DOHH2 (cell line): ENCODE results near the gene ZMIZ1.
A peak's percentile ranks its signal among the peaks of the same experiment; 100 is the strongest.

Source experiments
- H3F3A ChIP-seq: fragments of 200-600 bp; sonication (generic), shearing (Covaris generic); 2 replicates; pipeline ENCODE4 v1.6.0; 2016; ENCODE audit warnings: antibody characterized with exemption, mild to moderate bottlenecking; ENCODE audit not compliant: control insufficient read depth, insufficient read depth
- H3K27ac ChIP-seq: fragments of 200-600 bp; sonication (generic); 2 replicates; pipeline ENCODE4 v1.5.1; 2014; ENCODE audit warnings: low read depth, mild to moderate bottlenecking, low read length, moderate library complexity
- H3K27me3 ChIP-seq: fragments of 200-600 bp; sonication (generic); 2 replicates; pipeline ENCODE4 v1.6.1; 2014; ENCODE audit warnings: mild to moderate bottlenecking, low read length, mixed read lengths; ENCODE audit not compliant: control insufficient read depth
- H3K36me3 ChIP-seq: fragments of 200-600 bp; sonication (generic); 2 replicates; pipeline ENCODE4 v1.6.1; 2014; ENCODE audit warnings: mild to moderate bottlenecking, low read length, moderate library complexity, mixed read lengths; ENCODE audit not compliant: control insufficient read depth
- H3K4me1 ChIP-seq: fragments of 200-600 bp; sonication (generic); 2 replicates; pipeline ENCODE4 v1.6.1; 2014; ENCODE audit warnings: mild to moderate bottlenecking, low read length, mixed read lengths; ENCODE audit not compliant: control insufficient read depth
- H3K4me2 ChIP-seq: fragments of 200-600 bp; sonication (generic); 2 replicates; pipeline ENCODE4 v1.6.0; 2014; ENCODE audit warnings: mild to moderate bottlenecking, low read length, moderate library complexity
- H3K4me3 ChIP-seq: fragments of 200-600 bp; sonication (generic); 2 replicates; pipeline ENCODE4 v1.5.1; 2014; ENCODE audit warnings: mild to moderate bottlenecking, low read length, mixed read lengths
- H3K79me2 ChIP-seq: fragments of 200-600 bp; sonication (generic); 2 replicates; pipeline ENCODE4 v1.6.1; 2014; ENCODE audit warnings: mild to moderate bottlenecking, low read length, mixed read lengths; ENCODE audit not compliant: control insufficient read depth
- H3K9me2 ChIP-seq: fragments of 200-600 bp; sonication (generic); replicated peaks from 2 replicates; pipeline ENCODE4 v1.6.1; 2014; ENCODE audit warnings: mild to moderate bottlenecking, low read length, mixed read lengths; ENCODE audit not compliant: control insufficient read depth
- H3K9me3 ChIP-seq: fragments of 200-600 bp; sonication (generic); 2 replicates; pipeline ENCODE4 v1.6.1; 2014; ENCODE audit warnings: antibody characterized with exemption, low read length, mixed read lengths; ENCODE audit not compliant: control insufficient read depth, insufficient read depth
- H4K20me1 ChIP-seq: fragments of 200-600 bp; sonication (generic); 2 replicates; pipeline ENCODE4 v1.6.0; 2014; ENCODE audit warnings: low read depth, mild to moderate bottlenecking, antibody characterized with exemption, low read length, moderate library complexity; ENCODE audit not compliant: control insufficient read depth, insufficient read depth
- CTCF ChIP-seq: fragments of 200-600 bp; sonication (generic); IDR thresholded peaks from one replicate; pipeline ENCODE4 v1.5.1; 2014; ENCODE audit warnings: antibody characterized with exemption, mild to moderate bottlenecking, low read depth, low read length; ENCODE audit not compliant: poor library complexity, severe bottlenecking
- EZH2phosphoT487 ChIP-seq: fragments of 200-600 bp; sonication (generic); IDR thresholded peaks from 2 replicates; pipeline ENCODE4 v1.6.1; 2017; ENCODE audit warnings: borderline replicate concordance, mild to moderate bottlenecking, antibody characterized with exemption, low read length, moderate library complexity, mixed read lengths

Gene ZMIZ1

GRCh38 chr10:79065091-79065551, 3.6 kb upstream of the ZMIZ1 start:
- Histone ChIP-seq H3K4me3 (no peak overlapping the region), H3K36me3 (no peaks in the 10 kb centered on the region), H3F3A (no peaks in the 10 kb centered on the region), H3K27me3 (peaks cover 68% of the 10 kb centered on the region), H3K4me1 (peaks cover 31% of the 10 kb centered on the region), H3K79me2 (no peaks in the 10 kb centered on the region), H3K4me2 (no peak overlapping the region), H3K9me2 (no peaks in the 10 kb centered on the region), H4K20me1 (no peaks in the 10 kb centered on the region), H3K27ac (no peak overlapping the region), H3K9me3 (no peaks in the 10 kb centered on the region)
- no peak for TF ChIP-seq EZH2phosphoT487

GRCh38 chr10:79065853-79066252, 2.9 kb upstream of the ZMIZ1 start:
- no peaks in the 10 kb centered on the region for H3K36me3 ChIP-seq
- peaks cover 34% of the 10 kb centered on the region for H3K4me1 ChIP-seq
- H3K4me2 ChIP-seq = no peak overlapping the region
- no peaks in the 10 kb centered on the region for H3K79me2 ChIP-seq
- no peaks in the 10 kb centered on the region for H3K9me2 ChIP-seq
- no peak for TF ChIP-seq EZH2phosphoT487
- TF ChIP-seq CTCF = no peak
- H3F3A ChIP-seq = no peaks in the 10 kb centered on the region
- H3K4me3 ChIP-seq = no peak overlapping the region
- H4K20me1 ChIP-seq = peaks cover 1% of the 10 kb centered on the region; the same call in 1 of the 2 replicates
- H3K27me3 ChIP-seq = peaks cover 68% of the 10 kb centered on the region
- H3K9me3 ChIP-seq = no peaks in the 10 kb centered on the region
- H3K27ac ChIP-seq = no peak overlapping the region

GRCh38 chr10:79066411-79067240, 2.1 kb upstream of the ZMIZ1 start:
- Histone ChIP-seq H3K9me2 (no peaks in the 10 kb centered on the region), H3K4me3 (peak overlapping the region; percentile 73), H3K9me3 (no peaks in the 10 kb centered on the region), H3K27me3 (peaks cover 68% of the 10 kb centered on the region), H3K4me1 (peaks cover 34% of the 10 kb centered on the region), H4K20me1 (peaks cover 8% of the 10 kb centered on the region; the same call in 1 of the 2 replicates), H3K36me3 (no peaks in the 10 kb centered on the region), H3F3A (no peaks in the 10 kb centered on the region), H3K4me2 (peak overlapping the region; percentile 87), H3K79me2 (no peaks in the 10 kb centered on the region), H3K27ac (no peak overlapping the region)
- no peak for TF ChIP-seq EZH2phosphoT487
- TF ChIP-seq CTCF = no peak
